NOMO-1 treated with dmso at 0.1 percent for 144 hours (cell line): ENCODE results near the gene FBXL20.
"Not testable (repeated sequence)": the region's sequence is repeated elsewhere in the genome, so short reads cannot be mapped to it uniquely, and the experiment has no call there.

Experiments
- DNase-seq: peaks from one replicate; lab custom pipeline; 2025; ENCODE audit not compliant: unreplicated experiment; lab: John Stamatoyannopoulos, UW

FBXL20 gene, protein sequence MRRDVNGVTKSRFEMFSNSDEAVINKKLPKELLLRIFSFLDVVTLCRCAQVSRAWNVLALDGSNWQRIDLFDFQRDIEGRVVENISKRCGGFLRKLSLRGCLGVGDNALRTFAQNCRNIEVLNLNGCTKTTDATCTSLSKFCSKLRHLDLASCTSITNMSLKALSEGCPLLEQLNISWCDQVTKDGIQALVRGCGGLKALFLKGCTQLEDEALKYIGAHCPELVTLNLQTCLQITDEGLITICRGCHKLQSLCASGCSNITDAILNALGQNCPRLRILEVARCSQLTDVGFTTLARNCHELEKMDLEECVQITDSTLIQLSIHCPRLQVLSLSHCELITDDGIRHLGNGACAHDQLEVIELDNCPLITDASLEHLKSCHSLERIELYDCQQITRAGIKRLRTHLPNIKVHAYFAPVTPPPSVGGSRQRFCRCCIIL

DNA sequence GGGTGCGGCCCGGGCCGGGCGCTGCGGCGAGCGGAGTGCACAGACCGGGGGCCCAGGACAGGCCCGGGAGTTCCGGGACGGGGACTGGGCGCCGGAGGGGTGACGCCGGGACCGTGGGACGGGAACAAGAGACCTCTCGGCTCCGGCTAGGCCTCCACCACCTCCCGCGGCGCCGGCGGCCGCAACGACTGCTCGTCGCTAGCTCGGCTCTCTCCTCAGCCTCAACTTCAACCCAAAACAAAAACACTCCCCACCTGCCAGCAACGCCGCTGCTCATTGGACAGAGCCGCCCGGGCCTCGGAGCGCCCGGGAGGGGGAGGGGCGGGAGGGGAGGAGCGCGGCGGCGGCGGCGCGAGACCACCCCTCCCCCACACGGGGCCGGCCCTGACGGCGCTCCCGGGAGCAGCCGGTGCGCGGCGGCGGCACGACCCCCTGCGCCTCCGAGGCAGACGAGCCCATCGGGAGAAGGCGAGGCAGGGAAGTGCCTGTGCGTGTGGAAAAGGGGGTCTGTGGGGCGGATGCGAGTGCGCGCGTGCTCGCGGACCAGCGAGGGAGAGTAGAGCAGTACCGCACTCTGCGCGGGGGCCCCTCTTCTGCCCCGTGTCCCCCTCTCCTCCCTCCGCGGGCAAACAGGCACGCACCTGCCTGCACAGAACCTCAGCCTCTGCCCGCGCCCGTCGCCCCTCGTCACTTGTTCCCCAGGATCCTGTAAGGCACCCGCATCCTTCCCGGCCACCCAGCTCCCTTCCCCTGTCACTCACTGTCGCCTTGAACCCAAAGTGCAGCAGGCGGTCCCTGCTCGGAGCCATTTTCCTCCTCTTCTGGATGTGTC is at the start of gene FBXL20:
Gene FBXL20 (minus strand): TSS at position 215 of the 832 bp plus-strand sequence. CDS start 224 bp downstream, outside the sequence.
- DNase-seq = peak; percentile 61

GRCh38 chr17:39450847-39451581 is 49.6 kb upstream of the FBXL20 start, which contains the start of gene MED1:
MED1 (minus strand) TSS chr17:39451263; CDS start chr17:39451062, 201 bp downstream.
- peak; percentile 97 for DNase-seq

- DNase-seq = no peak
These were observed 48.6 kb upstream of the FBXL20 start for GRCh38 chr17:39450051-39450450.

DNA sequence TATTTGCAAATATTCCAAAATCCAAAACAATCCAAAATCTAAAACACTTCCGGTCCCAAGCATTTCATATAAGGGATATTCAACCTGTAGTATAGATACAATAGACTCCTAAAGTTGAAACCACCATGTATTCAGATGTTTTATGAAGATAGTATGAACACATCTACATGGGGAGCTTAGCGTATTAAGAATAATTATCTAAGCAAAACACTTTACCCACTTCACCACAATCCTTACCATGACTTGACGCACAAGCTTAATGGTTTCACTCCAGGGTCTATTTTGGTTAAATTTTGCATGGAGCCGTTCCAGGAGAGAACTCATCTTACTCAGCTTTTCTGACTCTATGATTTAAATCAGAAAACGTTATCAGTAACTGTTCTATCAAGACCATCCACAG is 46.1 kb upstream of the FBXL20 start:
- no peak for DNase-seq

DNA sequence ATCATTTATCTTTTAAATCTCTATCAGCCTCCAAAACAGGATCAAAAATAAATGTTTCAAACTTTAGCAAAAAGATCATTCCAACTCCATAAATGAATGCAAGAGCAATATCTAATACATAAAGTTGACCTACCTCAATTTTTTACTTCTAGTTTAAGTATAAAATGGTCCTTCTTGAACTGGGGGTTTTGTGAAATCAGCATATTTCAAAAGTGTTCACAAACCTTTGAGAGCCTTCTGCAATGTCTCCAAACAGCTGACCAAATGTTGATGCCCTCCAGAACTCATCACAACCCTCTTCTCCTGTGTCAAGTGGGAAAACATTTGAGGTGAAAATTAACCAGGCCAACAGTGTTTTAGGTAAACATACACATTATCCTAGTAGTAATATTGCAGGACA is 41.9 kb upstream of the FBXL20 start:
- no peak for DNase-seq

DNA sequence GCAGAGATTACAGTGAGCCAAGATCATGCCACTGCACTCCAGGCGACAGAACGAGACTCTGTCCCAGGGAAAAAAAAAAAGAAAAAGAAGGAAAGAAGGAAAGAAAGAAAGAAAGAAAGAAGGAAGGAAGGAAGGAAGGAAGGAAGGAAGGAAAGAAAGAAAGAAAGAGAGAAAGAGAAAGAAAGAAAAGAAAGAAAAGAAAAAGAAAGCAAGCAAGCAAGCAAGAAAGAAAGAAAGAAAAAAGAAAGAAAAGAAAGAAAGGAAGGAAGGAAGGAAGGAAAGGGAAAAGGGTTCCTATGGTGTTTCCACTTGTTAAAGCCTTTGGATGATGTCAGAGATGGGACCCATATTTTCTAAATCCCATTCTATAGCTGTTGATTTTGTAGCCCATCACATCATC is 38.4 kb upstream of the FBXL20 start:
- DNase-seq = not testable (repeated sequence)

DNA sequence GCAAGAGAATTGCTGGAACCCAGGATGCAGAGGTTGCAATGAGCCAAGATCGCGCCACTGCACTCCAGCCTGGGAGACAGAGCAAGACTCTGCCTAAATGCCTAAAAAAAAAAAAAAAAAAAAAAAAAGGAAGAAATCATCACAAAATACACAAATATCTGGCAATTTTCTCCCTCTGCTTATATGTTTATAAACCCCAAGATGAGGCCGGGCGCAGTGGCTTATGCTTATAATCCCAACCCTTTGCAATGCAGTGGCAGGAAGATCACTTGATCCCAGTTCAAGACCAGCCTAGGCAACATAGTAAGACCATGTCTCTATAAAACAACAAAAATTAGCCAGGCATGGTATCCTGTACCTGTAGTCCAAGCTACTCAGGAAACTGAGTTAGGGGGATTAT is 28.2 kb upstream of the FBXL20 start:
- DNase-seq = no peak

DNA sequence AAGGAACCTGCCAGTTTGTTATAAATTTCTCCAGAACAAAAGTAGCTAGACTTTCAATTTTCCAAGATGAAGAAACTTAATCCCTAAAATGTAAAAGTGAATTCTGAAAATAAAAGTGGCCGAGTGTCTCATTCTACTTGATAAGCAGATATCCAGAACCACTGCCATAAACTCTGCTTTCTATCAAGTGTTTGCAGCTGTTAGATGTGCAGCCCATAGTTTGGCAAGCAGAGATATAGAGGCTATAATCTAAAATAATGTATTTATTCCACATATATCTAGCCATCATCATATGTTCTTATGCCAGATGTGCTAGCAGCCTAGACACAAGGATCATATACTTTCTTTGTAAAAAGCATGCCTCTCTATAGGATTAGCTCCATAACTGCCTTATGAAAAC is 14.7 kb upstream of the FBXL20 start:
- DNase-seq = no peak

DNA sequence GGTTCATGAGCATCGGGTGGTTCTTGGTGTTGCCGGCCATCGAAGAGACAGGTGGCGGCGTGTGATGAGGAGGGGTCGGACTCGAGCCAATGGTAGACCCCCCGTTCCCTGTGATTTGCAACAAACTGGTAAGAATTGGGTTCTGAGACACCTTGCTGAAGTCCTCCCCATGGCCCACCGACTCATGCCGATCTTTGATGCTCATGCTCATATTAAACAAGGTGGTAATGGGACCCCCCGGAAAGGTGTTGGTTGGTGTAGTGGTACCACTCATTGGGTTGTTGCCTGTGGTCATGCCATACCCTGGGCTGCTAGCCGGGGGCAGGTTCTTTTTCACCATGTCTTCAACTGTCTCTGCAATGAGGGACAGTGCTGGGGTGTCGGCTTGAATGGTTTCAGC is 8.9 kb upstream of the FBXL20 start:
- DNase-seq = no peak

DNA sequence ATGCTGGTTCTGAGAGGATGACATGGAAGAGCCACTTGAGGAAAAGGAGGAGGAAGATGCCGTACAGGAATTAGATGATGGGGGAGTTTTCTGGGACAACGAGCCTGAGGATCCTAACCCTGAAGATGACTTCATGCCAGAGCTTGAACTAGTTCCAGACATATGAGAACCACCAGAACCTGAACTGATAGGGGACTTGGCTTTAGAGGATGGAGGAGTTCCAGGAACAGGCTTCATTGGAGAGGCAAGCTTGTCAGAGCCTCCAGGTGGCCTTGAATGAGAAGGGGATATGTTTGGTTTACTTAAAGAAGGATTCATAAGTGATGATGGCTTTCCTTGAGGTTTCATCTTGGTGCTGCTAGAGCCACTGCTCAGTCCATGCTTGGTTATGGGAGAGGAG is 6.9 kb upstream of the FBXL20 start:
- no peak for DNase-seq

DNA sequence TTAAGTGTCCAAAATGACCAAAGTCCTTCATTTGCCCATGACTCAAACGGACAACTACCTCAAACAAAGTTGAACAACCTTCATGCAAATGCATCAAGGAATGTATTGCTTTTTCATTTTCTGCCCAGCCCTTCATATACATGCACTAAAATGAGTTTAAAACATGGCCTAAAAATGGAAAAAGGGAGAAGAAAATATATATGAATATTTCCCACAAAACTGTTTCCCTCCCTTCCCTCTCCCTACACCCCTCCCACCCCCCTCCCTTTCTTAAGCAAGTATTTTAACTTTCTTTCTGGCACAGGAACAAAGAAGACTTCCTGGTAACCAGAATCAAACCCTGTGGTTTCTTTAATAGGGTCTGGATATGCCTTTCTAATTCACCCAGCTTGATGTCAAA is 5.5 kb upstream of the FBXL20 start:
- no peak for DNase-seq

- DNase-seq = no peak
These were observed 4.0 kb upstream of the FBXL20 start for GRCh38 chr17:39405436-39405835.

GRCh38 chr17:39404542-39405378 is 3.3 kb upstream of the FBXL20 start:
- DNase-seq = peak; percentile 61

GRCh38 chr17:39402890-39403605 is 1.6 kb upstream of the FBXL20 start:
- DNase-seq = no peak

- DNase-seq = peak; percentile 87
These were observed 941 bp upstream of the FBXL20 start for GRCh38 chr17:39402244-39402889.

GRCh38 chr17:39400547-39401411 is 647 bp downstream of the FBXL20 start:
- DNase-seq = no peak

GRCh38 chr17:39399791-39400190 is 1.6 kb downstream of the FBXL20 start:
- DNase-seq = no peak

DNA sequence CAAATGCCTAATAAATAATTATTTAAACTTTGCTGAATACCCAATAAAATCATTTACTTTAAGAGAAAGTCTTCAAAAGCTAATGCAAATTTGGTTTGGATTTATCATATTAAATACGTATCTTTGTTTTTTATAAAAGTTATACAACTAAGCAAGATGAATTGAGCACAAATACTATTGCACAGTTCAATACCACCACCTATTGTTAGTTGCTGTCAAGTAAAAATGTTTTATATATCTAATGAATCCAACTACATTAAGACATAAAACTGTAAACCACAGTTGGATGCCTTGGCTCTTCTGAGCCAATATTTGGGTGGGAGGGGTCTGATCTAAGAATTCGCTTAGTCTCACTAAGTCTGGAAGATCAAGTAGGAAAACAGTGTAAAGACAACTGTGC is 7.7 kb downstream of the FBXL20 start:
- DNase-seq = no peak
